Nucleus accumbens (tissue), 56 donors: Measurements from ENCODE around the gene BRICD5.

ENCODE experiments used
- DNase-seq, 56 donors: peaks; one replicate each; lab custom pipeline; 2025; lab: John Stamatoyannopoulos, UW

The BRICD5 gene

GRCh38 chr16:2226245-2226793 lies 15.7 kb upstream of the BRICD5 start:
- DNase-seq, result no peak

GRCh38 chr16:2223942-2224486 lies 13.4 kb upstream of the BRICD5 start:
- DNase-seq, result peak in 9 of 56 donors; percentile 23 to 62 (median 40)

- peak; percentile 68 to 99 (median 97) for DNase-seq
These were observed 12.7 kb upstream of the BRICD5 start, which contains the start of gene E4F1 for GRCh38 chr16:2223221-2223941. Gene E4F1, plus strand, starts transcription at chr16:2223591. Its CDS starts 23 bp downstream, at chr16:2223614.

DNA sequence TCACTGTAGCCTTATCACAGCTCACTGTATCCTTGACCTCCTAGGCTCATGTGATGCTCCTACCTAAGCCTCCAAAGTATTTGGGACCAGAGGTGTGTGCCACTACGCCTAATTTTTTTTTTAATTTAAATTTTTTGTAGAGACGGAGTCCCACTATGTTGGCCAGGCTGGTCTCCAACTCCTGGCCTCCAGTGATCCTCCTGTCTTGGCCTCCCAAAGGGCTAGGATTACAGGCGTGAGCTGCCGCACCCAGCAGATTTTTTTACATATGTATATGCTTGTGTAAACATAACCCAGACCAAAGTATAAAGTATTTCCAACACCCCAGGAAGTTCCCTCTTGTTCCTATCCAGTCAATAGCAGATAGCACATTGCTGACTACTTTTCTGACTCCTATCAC lies 5.7 kb upstream of the BRICD5 start:
- DNase-seq, result no peak

GRCh38 chr16:2214719-2214968 lies 4.0 kb upstream of the BRICD5 start, which contains the start of gene PGP:
Gene PGP, minus strand, starts transcription at chr16:2214840. Its CDS starts 63 bp downstream, at chr16:2214777.
- DNase-seq, result no peak

- DNase-seq, result no peak
These were observed 3.4 kb upstream of the BRICD5 start for GRCh38 chr16:2213817-2214718.

DNA sequence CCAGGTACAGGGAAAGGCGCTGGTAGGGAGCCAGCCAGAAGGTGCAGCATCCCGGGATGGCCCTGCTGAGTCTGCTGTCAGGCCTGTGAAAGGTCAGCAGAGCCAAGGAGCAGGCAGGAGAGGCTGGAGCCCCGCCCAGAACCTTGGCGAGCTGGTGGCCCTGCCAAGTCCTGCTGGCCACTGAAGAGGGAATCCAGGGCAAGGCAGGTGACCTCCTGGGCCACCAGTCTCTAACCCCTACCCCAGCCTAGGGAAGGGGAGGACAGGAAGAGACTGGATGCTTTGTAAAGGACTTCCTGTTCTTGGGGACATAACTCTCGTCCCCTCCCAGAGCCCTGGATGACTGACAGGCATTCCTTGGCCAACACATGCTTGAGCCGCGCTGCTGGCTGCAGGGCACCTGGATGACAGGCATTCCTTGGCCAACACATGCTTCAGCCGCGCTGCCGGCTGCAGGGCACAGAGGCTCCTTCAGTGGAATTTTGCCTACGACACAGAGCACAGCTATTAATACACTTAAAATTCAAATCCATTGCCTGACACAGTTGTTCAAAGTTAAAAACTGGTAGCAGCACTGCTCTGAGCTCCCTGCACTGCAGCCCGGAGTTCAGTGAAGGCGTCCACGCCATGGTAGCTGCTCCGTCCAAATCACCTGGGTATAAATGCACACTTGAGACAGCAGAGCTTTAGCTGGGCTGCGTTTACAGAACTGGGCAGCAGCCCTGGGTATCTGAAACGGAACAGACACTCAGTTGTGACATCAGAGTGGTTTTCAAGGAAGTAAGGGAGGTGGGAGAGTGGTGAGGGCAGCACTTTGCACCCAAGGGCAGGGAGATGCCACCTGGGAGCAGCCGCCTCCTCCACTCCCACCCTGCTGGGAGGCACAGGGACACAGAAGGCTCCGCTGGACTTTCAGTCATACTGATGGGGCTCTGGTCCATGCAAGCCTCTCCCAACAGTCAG lies 2.0 kb upstream of the BRICD5 start:
- no peak for DNase-seq

- no peak for DNase-seq
These were observed 1.3 kb upstream of the BRICD5 start for GRCh38 chr16:2211923-2212347.

GRCh38 chr16:2210009-2210332 lies 692 bp downstream of the BRICD5 start:
- no peak for DNase-seq

GRCh38 chr16:2209258-2210008 lies 1.2 kb downstream of the BRICD5 start:
- no peak for DNase-seq

DNA sequence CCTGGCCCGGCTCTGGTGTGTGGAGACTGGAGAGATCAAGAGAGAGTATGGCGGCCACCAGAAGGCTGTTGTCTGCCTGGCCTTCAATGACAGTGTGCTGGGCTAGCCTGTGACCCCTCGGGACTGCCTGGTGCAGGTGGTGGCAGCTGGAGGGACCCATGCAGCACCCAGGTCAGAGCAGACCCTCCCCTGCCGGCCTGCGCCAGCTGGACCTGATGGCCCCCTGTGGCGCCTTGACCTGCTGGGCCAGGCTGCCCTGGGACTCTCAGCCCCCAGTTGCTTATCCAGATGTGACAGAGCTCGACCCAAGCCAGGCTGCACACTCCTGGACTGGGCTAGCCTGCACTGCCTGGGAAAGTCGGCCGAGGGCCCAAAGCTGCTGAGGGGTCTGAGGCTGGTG lies 1.9 kb downstream of the BRICD5 start:
- no peak for DNase-seq

DNA sequence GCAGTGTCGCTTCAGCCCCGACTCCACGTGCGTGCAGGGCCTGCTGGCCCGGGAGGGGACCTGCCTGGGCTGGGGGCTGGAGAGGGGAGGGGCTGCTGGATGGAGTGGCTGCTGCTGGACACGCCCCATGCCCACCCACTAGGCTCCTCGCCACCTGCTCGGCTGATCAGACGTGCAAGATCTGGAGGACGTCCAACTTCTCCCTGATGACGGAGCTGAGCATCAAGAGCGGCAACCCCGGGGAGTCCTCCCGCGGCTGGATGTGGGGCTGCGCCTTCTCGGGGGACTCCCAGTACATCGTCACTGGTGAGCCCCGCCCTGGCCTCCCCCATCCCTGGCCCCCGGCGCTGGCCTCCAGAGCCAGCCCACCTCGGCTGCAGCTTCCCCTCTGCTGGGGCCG lies 2.4 kb downstream of the BRICD5 start:
- DNase-seq, result no peak

- no peak for DNase-seq
These were observed 2.8 kb downstream of the BRICD5 start for GRCh38 chr16:2207872-2208271.

DNA sequence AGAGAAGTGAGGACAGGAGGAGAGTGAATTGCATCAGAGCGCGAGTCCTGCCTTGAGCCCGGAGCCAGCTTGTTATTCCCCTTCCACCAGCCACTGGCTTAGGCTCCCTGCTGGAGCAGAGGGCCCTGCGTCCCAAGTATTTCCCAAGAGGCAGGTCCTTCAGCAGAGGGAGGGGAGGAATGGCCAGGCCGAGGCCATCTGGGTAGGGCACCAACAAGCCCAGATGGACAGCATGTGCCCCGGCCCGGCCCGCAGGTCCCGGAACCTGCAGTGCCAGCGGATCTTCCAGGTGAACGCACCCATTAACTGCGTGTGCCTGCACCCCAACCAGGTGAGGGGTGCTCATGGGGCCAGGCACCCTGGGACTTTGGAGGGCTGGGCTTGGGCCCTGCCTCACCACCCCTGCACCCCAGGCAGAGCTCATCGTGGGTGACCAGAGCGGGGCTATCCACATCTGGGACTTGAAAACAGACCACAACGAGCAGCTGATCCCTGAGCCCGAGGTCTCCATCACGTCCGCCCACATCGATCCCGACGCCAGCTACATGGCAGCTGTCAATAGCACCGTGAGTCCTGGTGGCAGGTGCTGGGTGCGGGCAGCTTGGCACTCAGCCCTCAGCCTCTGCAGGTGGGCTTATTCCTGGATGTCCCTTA lies 3.8 kb downstream of the BRICD5 start:
- DNase-seq, result no peak

GRCh38 chr16:2206420-2206779 lies 4.3 kb downstream of the BRICD5 start:
- DNase-seq, result no peak

DNA sequence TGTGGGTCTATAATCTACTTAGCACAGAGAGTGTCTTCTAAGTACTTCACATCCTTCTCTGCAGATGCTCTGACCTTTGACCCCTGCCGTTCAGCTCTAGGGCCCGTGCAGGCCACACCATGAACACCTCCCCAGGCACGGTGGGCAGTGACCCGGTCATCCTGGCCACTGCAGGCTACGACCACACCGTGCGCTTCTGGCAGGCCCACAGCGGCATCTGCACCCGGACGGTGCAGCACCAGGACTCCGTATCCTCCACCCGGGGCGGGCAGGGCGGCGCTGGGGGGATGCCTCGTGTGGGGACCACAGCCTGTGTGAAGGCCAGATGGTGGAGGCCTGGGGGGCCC lies 4.7 kb downstream of the BRICD5 start:
- DNase-seq, result peak in 6 of 56 donors; percentile 54 to 68 (median 57)

DNA sequence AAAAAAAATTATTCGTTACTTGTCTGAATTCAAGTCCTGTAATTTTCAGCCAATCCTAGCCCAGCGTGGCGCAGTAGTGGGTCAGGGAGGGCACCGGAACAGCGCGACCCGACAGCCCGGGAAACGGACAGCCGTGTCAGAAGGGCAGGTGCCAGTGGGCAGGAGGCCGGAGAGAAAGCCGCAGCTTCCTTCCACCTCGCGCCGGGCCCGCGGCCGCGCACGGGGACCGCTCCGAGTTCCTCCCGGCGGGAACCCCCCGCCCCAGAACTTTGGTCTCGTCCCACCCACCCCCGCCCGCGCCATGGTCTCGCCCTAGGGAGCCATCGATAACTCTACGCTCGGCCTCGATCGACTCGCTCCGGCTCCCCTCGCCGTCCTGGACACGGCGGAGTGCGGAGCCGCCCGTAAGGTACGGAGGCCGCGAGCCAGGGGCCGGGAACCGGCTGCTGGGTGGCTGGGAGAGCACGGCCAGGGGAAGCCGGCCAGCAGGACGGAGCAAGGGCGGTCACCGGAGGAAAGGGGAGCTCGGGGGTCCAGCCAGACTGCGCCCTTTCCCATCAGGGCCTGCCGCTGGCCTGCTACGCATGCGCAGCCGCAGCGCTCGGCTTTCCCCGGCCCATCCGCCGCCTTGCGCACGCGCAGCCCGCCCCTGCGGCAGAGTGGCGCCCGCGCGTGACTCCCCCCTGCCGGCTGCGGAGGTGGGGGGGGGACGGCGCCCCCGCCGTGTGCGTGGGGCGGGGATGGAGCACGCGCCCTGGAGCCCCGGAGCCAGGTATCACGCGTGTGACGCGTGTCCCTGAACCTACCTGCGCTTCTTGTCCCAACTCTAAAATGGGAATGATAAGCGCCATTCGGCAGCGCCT lies 5.3 kb downstream of the BRICD5 start, which contains the start of gene MLST8:
Gene MLST8, plus strand, starts transcription at position 351 of the 863 bp plus-strand sequence. CDS start 632 bp downstream, outside the sequence.
- peak in 55 of 56 donors; percentile 45 to 98 (median 88) for DNase-seq
